NCI-H2081 treated with DMSO at 0.1 percent for 48 hours (cell line): ENCODE data around the gene GRIK2.

Source experiments
- DNase-seq: peaks from one replicate; lab custom pipeline; 2025; lab: John Stamatoyannopoulos, UW

Gene GRIK2

DNA sequence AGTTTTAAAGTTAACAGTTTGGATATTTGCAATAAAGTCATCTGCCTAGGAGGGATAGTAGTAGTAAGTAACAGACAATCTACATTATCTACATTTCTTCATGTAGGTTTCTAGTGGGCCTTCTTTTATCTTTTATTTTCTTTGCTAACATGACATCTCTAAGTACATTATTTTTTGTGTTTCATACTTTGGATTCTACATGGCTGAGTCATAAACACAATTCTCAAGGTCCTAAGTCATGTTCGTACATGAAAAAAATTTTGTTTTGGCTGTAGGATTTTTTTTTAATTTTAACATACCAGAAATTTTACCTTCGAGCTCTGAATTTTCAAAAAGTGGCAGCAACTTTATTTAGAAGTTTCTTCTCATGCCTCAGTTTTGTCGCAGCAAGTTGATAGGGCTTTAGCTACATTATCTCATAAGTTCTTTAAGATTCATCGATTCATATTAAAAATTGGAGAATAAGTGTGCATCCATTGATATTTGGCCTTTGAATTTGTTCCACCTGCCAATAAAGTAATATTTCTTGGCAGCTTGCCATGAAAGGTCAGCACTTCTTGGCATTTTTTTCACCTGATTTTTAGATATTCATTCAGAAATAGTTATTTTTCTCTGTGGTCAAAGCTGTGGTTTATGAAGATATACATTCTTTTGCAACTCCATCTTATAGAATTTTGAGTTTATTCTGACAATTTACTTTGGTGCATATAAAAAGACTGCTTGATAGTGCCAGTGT is 146.2 kb downstream of the GRIK2 start:
- no peak for DNase-seq

DNA sequence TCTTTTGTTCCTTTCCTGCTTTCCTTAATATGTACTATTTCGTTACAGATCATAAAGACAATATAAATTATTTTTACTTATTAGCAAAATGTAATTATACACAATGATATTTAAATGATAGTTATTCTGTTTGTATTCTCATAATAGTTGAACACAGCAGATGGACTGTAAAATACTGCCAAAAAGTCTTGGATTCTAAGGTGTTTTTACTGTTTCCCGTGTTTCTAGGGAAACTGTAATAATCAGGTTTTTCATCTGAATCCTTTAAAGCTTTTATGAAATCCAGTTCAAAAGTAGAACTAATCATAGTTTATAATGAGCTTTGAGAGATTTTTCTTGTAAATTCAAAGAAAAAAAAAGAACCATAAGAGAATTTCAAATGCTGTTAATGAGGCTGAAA is 148.4 kb downstream of the GRIK2 start:
- no peak for DNase-seq

DNA sequence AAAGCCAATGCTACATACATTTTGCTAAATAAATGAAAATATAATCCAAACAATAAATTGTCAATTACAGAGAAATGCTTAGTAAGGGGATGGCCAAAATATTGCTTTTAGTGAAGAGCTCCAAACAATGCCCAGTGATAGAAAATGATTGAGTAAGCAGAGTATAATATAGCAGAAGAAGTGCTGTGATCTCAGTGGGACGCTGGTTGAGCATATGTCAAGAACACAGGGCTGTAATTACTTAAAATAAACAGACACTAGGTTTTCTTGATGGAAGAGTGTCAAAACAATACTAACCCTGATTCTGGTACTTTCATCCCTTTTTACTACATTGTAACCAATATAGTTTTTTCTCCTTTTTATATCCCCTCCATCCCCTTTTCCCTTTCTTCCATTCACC is 150.3 kb downstream of the GRIK2 start:
- peak; percentile 38 for DNase-seq

DNA sequence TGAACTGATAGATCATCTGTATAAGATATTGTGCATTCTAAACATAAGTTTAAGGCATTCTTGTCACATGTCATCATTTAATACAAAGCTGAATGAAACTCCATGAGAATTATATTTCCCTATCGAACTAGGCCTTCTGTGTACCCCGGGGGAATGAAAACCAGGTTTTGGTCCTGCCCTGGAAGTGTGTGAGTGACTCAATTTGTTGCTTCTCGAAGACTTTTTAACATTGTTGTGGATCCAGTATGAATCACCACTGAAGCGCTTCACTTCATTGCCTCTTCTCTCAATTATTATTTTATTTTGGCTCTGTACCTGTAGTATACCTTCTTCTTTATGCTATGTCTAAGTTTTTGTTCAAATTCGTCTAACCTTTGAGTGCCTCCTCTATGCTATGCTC is 150.8 kb downstream of the GRIK2 start:
- DNase-seq, result no peak

- no peak for DNase-seq
Observed at GRCh38 chr6:101545191-101545590, 151.7 kb downstream of the GRIK2 start.

- no peak for DNase-seq
Observed at GRCh38 chr6:101550451-101550850, 156.9 kb downstream of the GRIK2 start.

GRCh38 chr6:101554231-101554630 is 160.7 kb downstream of the GRIK2 start:
- no peak for DNase-seq

DNA sequence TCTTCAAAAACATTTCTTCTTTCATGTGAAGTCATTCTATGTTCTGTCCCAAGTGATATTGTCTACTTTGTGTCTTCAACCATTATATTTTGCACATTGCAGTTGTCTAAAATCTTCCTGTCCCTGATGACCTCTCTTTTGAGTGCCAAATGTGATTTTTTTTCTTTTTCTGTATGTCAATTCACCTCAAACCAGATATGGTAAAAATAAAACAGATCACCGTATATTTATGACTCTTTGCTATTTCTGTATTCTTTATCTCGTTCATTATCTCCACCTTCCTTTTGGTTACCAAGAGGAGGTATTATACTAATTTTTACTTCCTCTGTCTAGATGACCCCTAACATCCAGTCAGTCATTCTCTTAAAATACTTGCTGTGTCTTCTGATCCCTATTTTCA is 165.2 kb downstream of the GRIK2 start:
- DNase-seq, result no peak

- DNase-seq, result no peak
Observed at GRCh38 chr6:101572627-101573026, 179.1 kb downstream of the GRIK2 start.

DNA sequence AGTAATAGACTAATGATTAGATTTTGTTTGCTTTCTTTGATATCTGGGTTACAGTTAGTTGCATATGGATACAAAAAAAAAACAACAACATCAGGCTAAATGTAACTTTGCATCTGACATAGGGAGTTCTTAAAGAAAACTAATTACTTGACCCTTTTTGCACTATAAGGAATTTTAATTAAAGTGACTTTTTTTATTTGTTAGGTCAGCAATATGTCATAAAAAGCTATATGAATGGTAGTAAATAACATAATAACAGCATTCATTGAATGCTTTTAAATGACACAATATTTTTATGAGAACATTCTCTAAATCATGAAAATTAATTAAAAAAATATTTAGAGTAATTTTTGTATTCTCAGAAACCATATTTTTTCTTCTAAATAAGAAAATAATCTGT is 183.6 kb downstream of the GRIK2 start:
- no peak for DNase-seq

DNA sequence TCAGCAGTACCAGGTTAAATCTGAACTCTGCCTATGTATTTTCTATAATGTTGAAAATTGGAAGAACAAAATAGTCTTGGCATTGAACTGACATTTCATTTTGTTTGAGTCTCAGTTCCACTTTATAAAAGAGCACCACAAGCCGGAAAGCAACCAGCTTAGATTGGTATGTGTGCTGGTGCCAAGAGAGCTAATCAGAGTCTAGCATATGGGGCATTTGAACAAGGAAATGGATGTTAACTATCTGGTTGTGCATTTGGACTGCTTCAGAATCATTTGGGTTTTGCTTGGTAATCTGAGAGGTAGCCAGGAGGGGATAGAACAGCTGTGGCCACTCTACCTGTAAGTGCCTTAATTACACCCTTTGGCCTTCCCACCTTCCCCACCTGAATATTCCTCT is 184.8 kb downstream of the GRIK2 start:
- peak; percentile 77 for DNase-seq

- DNase-seq, result no peak
Observed at GRCh38 chr6:101582792-101583191, 189.3 kb downstream of the GRIK2 start.

GRCh38 chr6:101585501-101585900 is 192.0 kb downstream of the GRIK2 start:
- DNase-seq, result no peak

DNA sequence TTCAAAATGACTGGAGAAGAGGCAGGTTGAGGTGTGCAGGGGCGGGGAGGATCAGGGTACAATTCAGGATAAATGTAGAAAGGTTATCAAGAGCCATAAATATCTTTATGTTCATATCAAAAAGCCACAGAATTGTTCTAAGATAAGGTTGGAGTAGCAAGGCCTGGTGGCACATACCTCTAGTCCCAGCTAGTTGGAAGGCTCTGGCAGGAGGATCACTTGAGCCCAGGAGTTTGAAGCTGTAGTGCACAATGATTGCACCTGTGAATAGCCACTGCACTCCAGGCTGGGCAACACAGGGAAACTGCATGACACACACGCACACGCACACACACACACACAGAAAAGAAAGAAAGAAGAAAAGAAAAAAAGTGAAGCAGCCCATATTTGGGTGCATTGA is 194.8 kb downstream of the GRIK2 start:
- DNase-seq, result no peak

- DNase-seq, result no peak
Observed at GRCh38 chr6:101595276-101595675, 201.8 kb downstream of the GRIK2 start.

- no peak for DNase-seq
Observed at GRCh38 chr6:101597693-101598092, 204.2 kb downstream of the GRIK2 start.

DNA sequence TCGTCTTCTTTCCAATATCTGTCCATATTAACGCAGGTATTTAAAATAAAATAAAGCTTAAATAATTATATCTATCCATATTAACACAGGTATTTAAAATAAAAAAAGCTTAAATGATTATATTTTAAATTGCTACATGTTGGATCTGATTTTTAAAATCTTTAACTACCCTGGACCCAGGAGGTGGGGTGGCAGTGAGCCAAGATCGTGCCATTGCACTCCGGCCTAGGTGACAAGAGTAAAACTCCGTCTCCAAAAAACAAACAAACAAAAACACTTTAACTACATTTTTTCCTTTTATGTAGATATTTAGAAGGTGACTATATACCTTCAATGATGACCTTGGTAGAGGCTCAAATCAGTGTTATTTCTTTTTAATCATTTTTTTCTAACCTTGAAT is 211.9 kb downstream of the GRIK2 start:
- no peak for DNase-seq

DNA sequence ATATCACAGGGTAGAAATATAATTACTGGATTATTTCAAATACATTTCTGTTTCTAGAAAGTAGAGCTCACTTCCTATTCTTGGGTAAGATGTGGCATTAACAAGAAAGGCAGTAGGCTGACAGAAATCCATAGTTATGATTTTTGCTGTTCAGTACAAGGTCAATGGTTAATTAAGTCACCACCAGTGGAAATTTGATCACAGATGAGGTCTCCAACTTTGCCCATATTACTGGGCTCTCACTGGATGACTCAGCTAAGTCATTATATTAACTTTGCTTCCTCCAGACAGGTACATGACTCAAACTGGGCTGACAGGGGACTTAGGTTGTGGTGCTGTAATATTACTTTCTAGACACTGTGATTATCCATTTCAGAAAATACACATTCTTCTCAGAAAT is 212.4 kb downstream of the GRIK2 start:
- DNase-seq, result no peak

DNA sequence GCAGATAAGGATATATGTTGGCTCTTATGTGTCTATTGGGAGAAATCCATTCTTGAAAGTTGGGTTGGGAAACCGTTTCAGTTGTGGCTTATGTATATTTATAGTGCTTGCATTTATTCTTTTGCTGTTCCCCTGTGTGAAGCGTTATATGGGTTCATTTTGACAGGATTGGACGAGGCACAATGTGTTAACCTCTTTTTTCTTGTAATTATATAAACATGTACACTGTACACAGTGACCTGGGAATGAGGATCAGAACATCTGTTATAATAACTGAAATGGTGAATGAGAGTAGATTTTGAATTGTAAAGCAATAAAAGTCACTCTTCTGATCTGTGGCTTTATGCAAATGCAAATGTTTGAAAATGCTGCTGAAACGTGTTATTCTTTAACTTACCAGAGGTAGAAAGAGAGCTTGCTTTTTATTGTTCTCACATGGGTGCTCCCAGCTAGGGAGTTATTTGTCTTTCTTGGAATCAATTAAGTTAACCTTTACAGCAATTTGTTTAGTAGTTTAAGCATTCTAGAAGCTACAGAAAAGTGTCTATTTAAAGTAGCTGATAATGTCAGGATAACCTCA is 213.7 kb downstream of the GRIK2 start:
- DNase-seq, result no peak

DNA sequence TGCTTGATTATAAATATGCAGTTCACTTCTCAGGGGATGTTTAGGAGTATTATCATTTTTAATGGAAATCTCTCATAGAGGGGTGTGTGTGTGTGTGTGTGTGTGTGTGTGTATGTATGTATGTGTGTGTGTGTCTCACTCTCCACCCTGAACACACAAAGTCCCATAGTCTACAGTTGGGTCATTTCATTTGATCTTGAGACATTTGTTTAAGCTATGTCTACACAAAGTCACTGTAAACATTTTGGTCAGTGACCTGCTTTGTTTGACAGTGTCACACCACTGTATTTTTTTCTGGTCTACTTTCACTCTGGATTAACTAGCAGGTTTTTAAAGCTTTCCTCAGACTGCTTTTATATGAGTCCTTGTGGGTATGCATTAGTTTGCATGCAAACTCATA is 215.2 kb downstream of the GRIK2 start:
- DNase-seq, result no peak

DNA sequence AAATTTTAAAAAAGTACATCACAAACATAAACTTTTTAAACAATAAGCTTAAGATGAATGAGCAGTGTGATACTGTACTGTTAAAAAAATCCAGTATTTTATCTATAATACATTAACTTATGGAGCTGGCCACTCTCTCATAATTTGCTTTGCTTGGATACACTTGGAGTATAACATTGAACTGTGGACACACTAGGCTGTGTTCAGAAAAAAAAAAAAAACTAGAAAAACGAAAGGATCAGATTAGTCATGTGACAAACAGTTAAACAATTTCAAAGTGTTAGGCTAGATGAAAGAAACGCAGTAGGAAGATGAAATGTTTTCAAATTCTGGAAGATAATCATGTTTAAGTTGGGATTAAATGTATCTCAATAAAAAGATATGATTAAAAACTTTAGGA is 220.0 kb downstream of the GRIK2 start:
- DNase-seq, result no peak

DNA sequence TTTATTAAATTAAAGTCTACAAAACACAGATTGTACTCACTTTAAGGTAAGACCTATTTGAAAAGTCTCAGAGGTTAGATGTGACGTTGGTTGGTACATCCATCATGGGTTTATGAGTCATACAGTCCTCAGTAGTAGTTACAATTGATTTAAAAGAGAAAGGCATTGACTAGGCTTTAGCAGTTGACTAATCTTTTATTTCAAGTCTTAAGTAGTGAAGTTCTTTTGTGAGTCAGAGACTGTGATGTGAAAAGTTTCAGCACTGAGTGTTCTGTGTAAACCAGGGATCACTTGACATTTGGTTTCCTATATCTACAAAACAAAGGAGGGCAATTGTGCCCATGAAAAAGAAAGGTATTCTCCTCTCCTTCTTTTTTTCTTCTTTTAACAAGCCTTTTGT is 221.3 kb downstream of the GRIK2 start:
- DNase-seq, result no peak

- no peak for DNase-seq
Observed at GRCh38 chr6:101626269-101626668, 232.8 kb downstream of the GRIK2 start.

DNA sequence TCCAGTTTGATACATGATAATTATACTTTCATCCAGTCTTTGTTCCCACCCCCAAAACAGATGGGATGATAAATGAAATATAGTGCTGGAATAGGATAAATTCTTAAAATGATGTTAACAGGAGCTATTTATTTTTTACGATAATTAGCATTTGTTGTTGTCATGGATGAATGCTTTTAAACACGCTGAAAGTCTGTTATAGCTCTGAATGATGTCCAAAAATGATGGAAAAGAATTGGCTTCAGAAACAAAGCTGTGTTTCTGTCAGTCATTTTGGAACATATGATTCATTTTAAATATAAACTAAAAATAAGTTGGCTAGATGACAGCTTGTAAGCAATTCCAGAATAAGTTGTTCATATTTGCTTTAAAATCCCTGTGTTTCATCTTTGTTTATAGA is 237.4 kb downstream of the GRIK2 start:
- no peak for DNase-seq
